NOMO-1 treated with DMSO at 0.1 percent for 48 hours (cell line): ENCODE measurements around the gene CC2D1A.

Experiments
- DNase-seq: peaks from one replicate; lab custom pipeline; 2025; ENCODE audit not compliant: unreplicated experiment; lab: John Stamatoyannopoulos, UW

Gene CC2D1A

DNA sequence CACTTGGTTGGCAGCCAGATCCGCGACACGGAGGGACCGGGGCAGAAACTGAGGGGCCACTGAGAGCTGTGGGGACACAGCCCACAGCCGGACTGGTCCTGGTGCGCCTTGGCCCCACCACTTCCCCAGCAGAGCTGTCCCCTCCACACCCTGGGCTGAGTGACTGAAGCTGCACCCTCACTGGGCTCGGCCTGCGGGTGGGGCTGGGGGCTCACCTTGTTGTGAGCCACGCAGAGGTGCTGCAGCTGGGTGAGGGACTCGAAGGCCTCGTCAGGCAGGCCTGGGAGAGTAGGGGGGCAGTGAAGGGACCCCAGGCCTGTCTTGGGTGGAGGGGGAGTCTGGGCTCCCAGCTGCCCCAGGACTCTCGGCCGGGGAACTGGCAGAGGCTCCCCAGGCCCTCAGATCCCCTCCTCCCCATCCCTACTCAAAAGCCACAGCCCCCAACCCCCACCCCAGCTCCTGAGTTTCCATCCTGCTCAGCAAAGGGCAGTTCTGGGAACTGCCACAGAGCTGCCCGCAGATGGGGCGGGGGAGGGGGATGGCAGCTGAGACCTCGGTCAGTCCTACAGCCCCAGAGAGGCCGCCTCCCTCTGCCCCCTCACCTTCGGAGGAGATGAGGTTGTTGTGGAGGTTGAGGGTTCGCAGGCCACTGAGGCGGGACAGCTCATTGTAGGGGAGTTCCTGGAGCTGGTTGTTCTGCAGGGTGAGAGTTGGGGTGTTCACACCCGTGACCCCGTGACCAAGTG is 29.9 kb downstream of the CC2D1A start:
- DNase-seq = no peak

DNA sequence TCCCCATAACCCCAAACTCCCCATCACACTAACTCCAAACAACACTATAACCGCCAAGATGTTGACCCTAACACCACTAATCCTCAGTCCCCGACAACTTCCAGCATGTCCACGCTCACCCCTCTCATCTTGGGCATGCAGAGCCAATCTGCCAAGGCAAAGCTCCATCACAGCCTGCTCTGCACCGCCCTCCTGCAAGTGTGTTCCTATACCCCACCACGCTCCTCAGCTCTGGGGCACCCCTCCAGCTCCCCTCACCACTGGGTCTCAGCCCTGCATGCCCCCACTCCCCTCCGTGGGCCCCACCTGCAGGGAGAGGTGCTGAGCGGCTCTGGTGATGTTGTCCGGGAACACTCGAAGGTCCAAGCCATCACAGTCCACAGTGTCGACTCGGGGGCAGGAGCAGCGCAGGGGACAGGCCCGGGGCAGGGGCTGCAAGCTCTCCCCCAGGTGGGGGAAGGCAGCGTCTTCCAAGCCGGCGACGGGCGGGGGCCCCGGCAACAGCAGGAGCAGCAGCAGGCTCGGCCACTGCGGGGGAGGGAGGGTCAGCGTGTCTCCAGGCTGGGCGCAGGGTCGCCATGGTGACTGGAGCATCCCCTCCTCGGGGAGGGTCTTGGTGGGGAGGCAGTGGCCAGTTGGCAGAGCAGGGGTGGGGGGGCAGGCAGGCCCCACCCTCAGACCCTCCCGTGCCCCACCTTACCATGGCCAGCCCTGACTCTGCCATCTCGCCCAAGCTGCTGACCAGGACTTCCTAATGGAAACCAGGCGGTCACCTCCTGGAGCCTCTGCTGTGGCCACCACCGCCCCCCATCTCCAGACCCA is 31.7 kb downstream of the CC2D1A start:
- DNase-seq = no peak

DNA sequence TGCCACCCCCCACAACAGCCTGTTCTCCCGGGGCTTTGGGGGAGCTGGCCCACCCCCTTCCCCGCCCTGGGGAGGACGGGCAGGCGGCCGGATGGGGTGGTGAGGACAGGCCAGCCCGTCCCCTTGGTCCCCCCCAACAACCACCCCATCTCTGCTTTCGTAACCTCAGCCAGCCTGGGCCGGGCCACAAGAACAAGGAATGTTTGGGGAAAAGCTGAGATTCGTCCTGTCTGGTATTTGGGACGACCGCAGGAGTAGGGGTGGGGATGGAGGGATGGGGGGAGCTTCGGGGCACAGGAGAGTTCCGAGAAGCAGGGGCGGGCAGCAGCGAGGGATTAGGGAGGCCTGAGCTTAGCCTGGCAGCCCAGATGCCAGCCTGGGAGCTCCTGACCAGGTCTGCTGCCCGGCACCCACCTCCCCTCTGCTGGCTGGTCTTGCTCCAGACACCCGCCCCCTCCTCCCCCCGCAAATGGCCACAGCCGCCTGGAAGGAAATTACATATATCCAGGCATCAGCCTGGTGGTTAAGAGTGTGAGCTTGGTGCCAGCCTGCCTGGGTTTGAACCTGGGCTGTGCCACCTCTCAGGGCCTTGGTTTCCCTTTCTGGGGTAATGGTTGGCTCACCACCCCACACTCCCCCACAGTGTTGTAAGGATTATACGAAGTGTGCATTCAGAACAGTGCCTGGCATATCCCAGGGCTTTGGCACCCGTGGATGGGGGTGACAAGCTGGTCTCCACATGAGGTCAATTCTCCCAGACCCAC is 32.5 kb downstream of the CC2D1A start, which contains the start of gene PODNL1:
Gene PODNL1 (minus strand): TSS at position 117 of the 764 bp plus-strand sequence. CDS start 236 bp downstream, outside the sequence.
- no peak for DNase-seq

DNA sequence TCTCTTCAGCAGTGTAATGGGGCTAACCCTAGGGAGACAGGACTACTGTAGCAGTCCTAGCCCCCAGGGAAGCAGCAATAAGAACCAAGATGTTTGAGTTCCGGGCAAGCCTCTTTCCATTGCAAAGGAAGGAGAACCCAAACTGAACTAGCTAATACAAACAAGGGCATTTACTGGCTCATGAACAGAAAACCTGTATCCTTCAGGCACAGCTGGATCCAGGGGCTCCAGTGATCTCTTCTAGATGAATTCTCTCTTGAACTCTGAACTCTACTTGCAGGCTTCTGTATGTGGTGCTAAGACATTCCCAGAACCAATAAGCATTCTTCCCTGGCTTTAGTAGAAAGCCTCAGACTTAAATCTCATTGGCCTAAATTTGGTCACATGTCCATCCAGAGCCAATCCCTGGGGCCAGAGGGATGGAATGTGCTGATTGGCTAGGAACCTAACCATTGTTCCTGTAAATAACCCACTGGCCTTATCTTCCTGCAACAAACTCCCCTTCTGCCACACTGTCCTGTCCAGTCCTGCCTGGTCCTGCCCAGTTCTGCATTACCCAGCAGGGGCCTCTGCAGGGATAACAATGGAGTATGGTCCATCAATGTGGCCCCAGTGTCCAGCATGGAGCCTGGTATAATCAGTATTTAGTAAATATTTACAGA is 36.2 kb downstream of the CC2D1A start:
- DNase-seq = no peak

DNA sequence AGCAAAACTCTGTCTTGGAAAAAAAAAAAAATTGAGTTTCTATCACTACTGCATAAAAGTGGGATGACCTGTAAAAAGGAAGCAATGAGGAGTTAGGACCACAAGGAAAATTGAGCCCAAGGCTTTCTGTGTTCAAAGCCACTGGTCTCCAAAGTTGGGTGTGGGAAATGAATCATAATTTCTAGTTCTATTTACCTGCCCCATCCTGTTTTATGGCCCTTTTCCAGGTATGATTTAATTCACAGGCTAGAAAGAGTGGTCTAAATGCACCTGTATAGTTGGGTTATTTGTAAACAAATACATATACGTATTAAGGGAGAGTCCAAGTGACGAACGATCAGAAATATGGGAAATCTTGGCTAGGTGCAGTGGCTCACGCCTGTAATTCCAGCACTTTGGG is 40.4 kb downstream of the CC2D1A start:
- DNase-seq = no peak

DNA sequence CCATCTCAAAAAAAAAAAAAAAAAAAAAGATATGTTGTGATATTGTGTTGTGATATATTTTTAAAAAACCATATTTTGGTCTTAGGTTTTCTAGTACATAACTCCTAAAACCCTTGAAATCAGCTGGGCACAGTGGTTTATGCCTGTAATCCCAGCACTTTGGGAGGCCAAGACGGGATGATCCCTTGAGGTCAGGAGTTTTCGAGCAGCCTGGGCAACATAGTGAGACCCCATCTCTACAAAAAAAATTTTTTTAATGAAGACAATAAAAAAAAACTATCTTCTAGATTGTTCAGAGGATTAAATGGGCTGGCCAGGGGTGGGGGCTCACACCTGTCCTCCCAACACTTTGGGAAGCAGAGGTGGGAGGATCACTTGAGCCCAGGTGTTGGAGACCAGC is 45.0 kb downstream of the CC2D1A start:
- no peak for DNase-seq

DNA sequence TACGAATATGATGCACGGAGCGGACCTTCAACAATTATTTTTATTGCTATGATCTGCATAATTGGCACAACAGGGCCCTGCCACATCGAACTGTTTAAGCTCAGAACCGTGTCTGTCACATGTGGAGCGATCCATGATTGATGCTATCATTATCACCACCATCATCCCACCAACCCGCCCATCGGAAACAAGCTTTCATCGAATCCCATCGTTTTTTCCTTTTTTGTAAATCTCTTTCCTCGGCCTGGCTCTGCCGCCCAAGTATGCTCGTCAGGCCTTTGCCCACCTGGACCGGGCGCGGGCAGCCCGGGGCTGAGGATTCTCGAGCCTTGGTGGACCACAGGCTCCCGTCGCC is 45.8 kb downstream of the CC2D1A start:
- DNase-seq = no peak

DNA sequence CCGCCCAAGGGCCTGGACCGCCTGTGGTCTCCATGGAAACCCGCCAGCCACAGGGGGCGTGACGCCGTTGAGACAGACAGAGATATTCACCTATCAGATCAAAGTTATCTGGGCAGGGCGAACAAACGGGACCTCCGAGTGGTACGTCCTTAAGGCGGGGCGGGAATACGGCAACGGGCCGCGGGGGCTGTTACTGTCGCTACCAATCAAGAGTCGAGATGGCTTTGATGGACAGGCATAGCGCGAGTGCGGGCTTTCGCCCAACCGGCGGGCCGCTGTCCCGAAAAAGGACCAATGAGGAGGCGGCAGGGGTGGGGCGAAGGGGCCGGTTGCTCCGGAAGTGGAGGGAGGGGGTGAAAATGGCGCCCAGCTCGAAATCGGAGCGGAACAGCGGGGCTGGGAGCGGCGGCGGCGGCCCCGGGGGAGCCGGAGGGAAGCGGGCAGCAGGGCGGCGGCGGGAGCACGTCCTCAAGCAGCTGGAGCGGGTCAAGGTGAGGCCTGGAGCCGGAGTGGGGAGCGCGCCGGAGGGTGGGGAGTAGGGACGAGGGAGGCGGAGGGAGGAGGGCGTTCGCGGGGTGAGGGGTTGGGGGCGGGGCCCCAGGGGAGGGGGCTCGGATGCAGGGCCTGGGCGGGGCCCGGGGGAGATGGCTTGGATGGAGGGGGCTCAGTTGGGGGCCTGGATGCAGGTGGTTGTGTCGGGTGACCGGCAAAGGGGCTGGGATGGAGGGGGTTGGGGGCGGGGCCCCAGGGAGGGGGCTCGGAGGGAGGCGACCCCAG is 46.3 kb downstream of the CC2D1A start, which contains the start of gene DCAF15:
Gene DCAF15 (plus strand): TSS at position 356 of the 777 bp plus-strand sequence. CDS start 4 bp downstream, at position 360.
- peak; percentile 99 for DNase-seq

DNA sequence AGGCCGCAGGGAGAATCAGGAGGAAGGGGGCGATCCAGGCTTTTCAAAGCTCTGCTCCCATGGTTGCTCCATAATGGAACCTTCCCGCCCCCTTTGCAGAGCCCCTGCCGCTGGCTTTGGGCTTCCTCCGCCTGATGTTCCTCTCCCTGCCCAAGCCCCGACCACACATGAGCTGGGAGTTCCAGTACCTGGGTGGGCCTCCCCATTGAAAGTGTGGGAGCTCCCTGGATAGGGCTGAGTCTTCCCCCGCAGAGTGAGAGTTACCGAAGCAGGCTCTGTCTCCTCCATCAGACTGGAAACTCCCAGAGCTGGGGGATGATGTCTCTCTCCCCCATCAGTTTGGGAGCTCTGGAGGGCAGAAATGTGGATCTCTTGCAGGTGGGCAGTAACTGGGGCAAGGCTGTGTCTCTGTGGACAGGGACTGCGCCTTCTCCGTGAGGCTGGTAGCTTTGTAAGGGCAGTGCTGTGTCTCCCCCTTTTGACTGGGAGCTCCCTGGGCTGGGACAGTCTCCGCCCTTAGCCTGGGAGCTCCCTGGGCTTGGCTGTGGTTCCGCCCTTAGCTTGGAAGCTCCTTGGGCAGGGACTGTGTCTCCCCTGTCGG is 47.0 kb downstream of the CC2D1A start:
- no peak for DNase-seq

DNA sequence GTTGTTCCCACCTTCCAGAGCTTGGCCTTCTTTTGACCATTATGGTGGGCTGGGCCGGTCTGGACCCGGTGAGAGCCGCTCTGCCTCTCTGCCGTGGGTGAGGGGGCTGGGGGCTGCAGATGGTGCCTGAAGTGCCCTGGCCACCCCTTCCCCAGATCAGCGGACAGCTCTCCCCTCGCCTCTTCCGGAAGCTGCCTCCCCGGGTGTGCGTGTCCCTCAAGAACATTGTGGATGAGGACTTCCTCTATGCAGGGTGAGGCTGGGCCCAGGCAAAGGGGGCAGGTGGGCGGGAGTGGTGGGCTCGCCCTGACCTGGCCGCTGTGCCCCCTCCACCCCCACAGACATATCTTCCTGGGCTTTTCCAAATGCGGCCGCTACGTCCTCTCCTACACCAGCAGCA is 48.2 kb downstream of the CC2D1A start:
- no peak for DNase-seq

DNA sequence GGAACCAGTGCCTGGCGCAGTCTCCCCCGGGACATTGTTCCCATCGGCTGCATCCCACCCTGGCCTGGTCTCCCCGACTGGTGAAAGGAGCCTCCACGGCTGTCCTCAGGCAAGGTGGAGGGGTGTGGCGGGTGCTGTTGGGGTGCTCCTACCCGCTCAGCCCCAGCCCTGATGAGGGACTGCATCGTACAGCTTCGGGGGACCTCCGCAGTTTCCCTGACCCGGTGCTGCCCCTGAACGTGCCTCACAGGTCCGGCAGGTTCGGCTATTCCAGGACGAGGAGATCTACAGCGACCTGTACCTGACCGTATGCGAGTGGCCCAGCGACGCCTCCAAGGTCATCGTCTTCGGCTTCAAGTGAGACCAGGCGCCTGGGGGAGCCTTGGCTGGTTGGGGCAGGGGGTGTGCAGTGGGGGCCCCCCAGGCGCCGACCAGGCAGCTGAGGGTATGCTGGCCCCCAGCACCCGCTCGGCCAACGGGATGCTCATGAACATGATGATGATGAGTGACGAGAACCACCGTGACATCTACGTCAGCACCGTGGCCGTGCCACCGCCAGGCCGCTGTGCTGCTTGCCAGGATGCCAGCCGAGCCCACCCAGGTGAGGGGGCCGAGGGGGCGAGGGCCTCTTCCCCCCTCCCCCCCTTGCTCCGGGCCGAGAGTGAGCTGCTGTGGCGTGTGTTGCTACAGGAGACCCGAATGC is 49.8 kb downstream of the CC2D1A start:
- DNase-seq = no peak

DNA sequence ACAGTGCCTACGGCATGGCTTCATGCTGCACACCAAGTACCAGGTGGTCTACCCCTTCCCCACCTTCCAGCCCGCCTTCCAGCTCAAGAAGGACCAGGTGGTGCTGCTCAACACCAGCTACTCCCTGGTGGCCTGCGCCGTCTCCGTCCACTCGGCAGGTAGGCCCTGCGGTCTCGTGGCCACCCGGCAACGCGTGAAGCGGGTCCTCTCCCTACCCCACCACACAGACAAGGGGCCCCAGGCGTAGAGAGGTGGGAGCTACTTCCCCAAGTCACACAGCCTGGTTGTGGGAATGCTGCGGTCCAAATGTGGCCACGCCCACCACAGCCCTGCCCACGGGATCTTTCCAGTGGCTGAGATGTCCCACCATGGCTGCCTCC is 50.4 kb downstream of the CC2D1A start:
- DNase-seq = no peak

DNA sequence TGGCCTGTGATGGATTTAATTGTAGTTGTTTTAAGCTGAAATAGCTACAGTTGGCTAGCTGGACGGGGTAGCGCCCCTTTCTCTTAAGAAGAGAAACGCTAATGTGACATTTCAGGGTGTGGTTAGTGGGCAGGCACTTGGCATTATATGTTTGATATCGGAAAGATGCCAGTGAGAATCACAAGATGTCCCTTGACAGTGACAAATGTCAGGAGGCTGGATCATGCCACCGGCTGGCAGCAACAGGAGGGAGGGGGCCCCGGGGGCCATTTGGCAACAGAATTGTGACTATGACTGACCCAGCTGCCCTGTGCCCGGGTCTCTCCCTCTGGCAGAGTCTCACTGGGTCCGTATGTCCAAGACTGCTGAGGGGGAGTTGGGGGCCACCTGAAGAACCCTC is 51.0 kb downstream of the CC2D1A start:
- no peak for DNase-seq

DNA sequence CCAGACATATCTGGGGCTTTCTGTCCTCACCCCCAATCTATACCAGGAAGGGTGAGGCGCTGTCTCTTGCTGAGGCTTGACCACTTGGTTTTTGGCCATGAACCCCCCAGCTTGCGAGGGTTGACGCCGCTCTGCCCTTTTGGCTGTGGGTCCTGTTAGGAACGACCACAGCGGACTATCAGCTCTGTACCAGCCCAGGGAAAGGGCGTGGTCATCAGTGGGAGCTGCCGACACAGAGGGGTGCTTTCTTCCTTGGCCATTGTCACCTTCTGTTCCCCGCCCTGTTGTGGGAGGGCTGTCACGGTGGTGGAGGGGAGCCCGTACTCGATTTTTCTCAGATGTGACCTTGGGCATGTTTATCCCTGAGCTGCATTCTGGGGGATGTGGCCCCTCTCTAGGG is 52.0 kb downstream of the CC2D1A start:
- no peak for DNase-seq

DNA sequence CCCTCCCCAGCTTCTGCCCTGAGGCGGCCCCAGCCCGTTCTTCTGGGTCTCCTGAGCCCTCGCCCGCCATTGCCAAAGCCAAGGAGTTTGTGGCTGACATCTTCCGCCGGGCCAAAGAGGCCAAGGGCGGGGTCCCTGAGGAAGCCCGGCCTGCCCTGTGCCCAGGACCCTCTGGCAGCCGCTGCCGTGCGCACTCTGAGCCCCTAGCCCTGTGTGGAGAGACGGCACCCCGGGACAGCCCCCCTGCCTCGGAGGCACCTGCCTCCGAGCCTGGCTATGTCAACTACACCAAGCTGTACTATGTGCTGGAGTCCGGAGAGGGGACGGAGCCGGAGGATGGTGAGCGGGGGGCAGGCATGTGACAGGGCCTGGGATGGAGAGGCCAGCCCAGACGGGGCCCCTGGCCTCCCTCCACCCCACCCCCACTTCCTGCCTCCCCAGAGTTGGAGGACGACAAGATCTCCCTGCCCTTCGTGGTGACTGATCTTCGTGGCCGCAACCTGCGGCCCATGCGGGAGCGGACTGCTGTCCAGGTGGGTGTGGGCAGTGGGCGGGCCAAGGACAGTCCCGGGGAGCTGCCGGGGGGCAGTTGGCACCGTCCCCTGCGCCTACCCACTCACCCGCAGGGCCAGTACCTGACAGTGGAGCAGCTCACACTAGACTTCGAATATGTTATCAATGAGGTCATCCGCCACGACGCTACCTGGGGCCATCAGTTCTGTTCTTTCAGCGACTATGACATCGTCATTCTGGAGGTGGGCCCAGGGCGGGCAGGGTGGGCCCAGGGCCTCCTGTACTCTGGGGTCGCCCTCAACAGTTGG is 53.4 kb downstream of the CC2D1A start:
- no peak for DNase-seq

DNA sequence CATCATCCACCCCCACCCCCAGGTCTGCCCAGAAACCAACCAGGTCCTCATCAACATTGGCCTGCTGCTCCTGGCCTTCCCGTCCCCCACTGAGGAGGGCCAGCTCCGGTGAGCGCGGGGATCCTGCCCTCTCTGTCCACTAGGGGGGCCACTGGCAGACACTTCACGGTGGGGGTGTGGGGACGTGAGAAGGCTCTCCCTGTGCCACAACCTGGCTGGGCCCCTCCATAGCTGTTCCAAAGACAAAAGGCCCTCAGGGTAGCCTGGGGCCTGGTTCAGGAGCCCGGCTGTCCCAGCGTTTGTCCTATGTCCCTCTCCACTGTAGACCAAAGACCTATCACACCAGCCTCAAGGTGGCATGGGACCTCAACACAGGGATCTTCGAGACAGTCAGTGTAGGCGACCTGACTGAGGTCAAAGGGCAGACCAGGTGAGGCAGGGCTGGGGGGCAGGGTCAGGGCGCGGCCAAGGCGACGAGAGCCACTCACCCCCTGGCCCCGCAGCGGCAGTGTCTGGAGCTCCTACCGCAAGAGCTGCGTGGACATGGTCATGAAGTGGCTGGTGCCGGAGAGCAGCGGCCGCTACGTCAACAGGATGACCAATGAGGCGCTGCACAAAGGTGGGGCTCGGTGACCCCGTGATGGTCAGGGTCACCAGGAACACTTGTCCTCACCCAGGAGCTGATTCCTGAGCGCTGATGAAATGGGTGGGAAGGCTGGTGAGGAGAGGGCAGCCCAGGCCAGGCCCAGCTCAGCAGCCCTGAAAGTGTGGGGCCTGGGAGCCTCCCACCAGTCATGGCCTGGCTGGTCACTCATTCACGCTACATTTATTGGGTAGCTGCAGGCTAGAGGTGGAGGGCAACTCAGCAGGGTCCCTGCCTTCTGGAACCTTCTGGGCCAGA is 54.2 kb downstream of the CC2D1A start:
- no peak for DNase-seq
